OCI-LY1 (cell line): ENCODE results near the gene TNS4.

ENCODE experiments used
- CTCF ChIP-seq: fragments of 200-600 bp; sonication (generic), shearing (Covaris generic); IDR thresholded peaks from 2 replicates; pipeline ENCODE4 v1.5.1; 2017; ENCODE audit warnings: mild to moderate bottlenecking, antibody characterized with exemption, low read length, moderate library complexity, mixed read lengths
- EZH2 ChIP-seq: fragments of 200-600 bp; sonication (generic), shearing (Covaris generic); IDR thresholded peaks from 2 replicates; pipeline ENCODE4 v1.8.0; 2017; ENCODE audit warnings: borderline replicate concordance, mixed run types, mild to moderate bottlenecking, antibody characterized with exemption, low read length, moderate library complexity, mixed read lengths

GRCh38 chr17:40547079-40547784, 45.8 kb upstream of the TNS4 start:
- TF ChIP-seq CTCF, result no peak
- no peak for TF ChIP-seq EZH2
